ENCODE results near the gene GRK4. TPM values are rescaled to one million over a fixed set of nuclear protein-coding genes. Genes with fewer than 3 reads are reported as not detected.

GRK4 gene
- total RNA-seq, 4 donors from 2014 or later = 4.2 to 10.5 (median 4.7) TPM

DNA sequence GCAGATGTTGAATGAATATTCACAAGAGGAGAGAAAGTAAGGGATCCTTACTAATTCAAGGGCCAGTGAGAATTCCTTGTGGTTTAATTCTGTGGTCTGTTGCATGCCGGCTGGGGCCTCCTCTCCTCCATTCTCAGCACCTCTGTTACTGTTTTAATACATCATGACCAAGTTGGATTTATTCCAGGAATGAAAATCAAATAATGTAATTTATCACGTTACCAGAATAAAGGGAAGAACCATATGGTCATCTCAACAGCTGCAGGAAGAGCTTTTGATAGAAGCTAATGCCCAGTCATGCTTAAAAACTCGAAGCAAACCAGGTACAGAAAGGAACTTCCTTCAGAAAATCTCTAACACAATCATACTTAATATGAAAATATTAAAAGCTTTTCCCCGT lies 54.1 kb downstream of the GRK4 start:
- WGBS, 2 donors = 85 to 86% methylated on average over 4 of the region's 4 CpGs
- no peak for TF ChIP-seq POLR2A (IDR thresholded peaks at IDR 0.05)
- TF ChIP-seq, protein P1, sequence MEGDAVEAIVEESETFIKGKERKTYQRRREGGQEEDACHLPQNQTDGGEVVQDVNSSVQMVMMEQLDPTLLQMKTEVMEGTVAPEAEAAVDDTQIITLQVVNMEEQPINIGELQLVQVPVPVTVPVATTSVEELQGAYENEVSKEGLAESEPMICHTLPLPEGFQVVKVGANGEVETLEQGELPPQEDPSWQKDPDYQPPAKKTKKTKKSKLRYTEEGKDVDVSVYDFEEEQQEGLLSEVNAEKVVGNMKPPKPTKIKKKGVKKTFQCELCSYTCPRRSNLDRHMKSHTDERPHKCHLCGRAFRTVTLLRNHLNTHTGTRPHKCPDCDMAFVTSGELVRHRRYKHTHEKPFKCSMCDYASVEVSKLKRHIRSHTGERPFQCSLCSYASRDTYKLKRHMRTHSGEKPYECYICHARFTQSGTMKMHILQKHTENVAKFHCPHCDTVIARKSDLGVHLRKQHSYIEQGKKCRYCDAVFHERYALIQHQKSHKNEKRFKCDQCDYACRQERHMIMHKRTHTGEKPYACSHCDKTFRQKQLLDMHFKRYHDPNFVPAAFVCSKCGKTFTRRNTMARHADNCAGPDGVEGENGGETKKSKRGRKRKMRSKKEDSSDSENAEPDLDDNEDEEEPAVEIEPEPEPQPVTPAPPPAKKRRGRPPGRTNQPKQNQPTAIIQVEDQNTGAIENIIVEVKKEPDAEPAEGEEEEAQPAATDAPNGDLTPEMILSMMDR (IDR thresholded peaks at IDR 0.05) = no peak
- intact Hi-C loops (cut with DNase I; ENCODE audit: low total_unique reads) = no loop called here
- peak in 1 of 2 donors; percentile 37 for DNase-seq (ENCODE audit: low spot score in 2 of 2)
- no peak overlapping the region for H3K4me3 ChIP-seq (ENCODE audit: low read depth, poor library complexity, severe bottlenecking)

DNA sequence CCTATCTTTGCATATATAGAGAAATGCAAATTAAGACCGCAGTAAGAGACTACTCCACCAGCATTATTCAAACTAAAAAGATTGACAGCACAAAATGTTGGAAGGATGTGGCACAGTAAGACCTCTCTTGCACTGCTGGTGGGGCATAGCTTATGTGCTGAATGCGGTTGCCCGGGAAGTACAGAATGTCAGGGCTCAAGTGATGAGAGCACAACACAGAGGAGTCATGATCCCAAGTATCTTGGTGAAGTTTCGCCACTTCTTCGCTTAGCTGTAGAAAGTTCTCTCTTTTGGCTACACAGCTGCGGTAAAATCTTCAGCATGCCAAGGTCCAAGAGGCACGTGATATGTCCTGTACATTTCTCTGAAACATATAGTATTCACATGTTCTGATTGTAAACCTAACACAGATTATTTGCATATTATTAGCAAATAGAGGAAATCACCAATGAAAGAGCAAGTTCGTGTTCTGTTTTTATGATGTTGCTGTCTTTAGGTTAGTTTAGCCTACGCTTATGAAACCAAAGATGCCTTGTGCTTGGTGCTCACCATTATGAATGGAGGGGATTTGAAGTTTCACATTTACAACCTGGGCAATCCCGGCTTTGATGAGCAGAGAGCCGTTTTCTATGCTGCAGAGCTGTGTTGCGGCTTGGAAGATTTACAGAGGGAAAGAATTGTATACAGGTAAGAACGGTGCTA lies 55.9 kb downstream of the GRK4 start:
- TF ChIP-seq POLR2A (IDR thresholded peaks at IDR 0.05) = no peak
- TF ChIP-seq, protein P1 (IDR thresholded peaks at IDR 0.05) = no peak
- DNase-seq (ENCODE audit: low spot score in 2 of 2) = no peak
- intact Hi-C loops (cut with DNase I; ENCODE audit: low total_unique reads) = no loop called here
- H3K4me3 ChIP-seq (ENCODE audit: low read depth, poor library complexity, severe bottlenecking) = no peak overlapping the region
- WGBS, 2 donors = 91 to 94% methylated on average over 13 of the region's 13 CpGs

DNA sequence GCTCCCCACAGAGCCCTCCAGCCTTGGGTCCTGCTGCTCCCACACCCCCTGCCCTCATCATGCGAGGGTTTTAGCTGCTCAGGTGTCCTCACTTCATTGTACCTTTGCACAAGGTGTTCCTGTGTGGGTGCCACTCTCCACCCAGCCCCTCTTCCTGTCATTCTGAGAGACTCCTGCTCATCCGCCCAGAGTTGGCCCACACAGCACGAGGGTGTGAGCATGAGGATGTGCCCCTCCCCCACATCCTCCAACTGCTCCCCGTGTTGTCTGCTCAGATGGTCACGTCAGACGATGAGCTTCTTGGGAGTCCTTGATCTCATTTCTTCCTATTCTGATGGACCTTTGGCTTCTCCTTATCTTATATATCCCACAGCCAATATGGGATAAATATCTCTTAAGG lies 57.8 kb downstream of the GRK4 start:
- intact Hi-C loops (cut with DNase I; ENCODE audit: low total_unique reads) = no loop called here
- H3K4me3 ChIP-seq (ENCODE audit: low read depth, poor library complexity, severe bottlenecking) = no peak overlapping the region
- WGBS, 2 donors = 74 to 76% methylated on average over 6 of the region's 6 CpGs
- no peak for DNase-seq (ENCODE audit: low spot score in 2 of 2)
- no peak for TF ChIP-seq POLR2A (IDR thresholded peaks at IDR 0.05)
- TF ChIP-seq, protein P1 (IDR thresholded peaks at IDR 0.05) = no peak

DNA sequence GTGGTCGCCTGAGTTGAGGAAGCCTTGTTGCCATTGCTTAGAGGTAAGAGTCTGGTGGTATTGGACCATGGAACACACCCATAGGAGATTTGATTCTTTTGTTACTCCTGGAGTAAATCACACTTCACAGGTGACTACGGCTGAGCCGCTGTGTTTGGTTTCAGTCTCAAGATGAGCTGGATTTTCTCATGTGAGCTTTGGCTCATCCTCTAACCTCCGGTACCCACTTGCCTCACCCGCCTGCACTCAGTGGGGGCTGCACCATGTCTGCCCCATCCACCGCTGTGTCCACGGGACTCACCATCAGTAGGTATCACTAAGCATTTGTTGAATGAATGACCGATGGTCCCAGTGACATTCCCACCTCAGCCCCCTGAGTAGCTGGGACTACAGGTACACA lies 58.3 kb downstream of the GRK4 start:
- TF ChIP-seq, protein P1 (IDR thresholded peaks at IDR 0.05) = no peak
- TF ChIP-seq POLR2A (IDR thresholded peaks at IDR 0.05) = no peak
- intact Hi-C loops (cut with DNase I; ENCODE audit: low total_unique reads) = no loop called here
- no peak overlapping the region for H3K4me3 ChIP-seq (ENCODE audit: low read depth, poor library complexity, severe bottlenecking)
- no peak for DNase-seq (ENCODE audit: low spot score in 2 of 2)
- 94 to 97% methylated on average over 8 of the region's 8 CpGs for WGBS, 2 donors

DNA sequence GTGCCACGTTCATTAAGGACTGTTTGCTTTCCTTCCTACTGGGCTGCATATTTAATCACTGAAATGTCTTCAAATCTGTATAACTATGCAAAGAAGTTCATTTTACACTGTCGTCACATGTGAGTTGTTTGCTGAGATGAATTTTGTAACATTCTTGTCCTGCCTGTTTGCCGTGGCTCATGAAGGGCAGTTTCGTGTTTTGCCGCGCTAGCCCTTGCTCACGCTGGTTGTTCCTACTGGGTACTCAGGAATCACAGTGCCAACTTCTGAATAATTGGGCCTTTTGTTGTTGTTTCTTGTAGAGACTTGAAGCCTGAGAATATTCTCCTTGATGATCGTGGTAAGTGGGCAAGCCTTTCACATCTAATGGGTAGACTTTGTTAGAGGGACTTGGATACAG lies 58.7 kb downstream of the GRK4 start:
- WGBS, 2 donors = 74 to 90% methylated on average over 8 of the region's 8 CpGs
- intact Hi-C loops (cut with DNase I; ENCODE audit: low total_unique reads) = no loop called here
- TF ChIP-seq POLR2A (IDR thresholded peaks at IDR 0.05) = no peak
- TF ChIP-seq, protein P1 (IDR thresholded peaks at IDR 0.05) = no peak
- DNase-seq (ENCODE audit: low spot score in 2 of 2) = no peak
- no peak overlapping the region for H3K4me3 ChIP-seq (ENCODE audit: low read depth, poor library complexity, severe bottlenecking)

DNA sequence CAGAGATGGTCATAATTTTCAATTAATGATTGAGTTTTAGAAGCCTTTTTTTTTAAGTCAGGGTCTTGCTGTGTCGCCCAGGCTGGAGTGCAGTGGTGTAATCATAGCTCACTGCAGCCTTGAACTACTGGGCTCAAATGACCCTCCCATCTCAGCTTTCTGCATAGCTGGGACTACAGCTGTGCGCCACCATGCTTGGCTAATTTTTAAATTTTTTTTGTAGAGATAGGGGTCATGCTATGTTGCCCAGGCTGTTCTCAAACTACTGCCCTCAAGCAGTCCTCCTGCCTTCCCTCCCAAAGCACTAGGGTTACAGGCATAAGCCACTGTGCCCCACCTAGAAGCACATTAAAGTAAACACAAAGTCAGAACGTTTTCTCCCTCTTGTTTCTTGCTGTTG lies 59.3 kb downstream of the GRK4 start:
- WGBS, 2 donors = 87 to 90% methylated on average over 3 of the region's 3 CpGs
- no peak overlapping the region for H3K4me3 ChIP-seq (ENCODE audit: low read depth, poor library complexity, severe bottlenecking)
- no peak for TF ChIP-seq POLR2A (IDR thresholded peaks at IDR 0.05)
- TF ChIP-seq, protein P1 (IDR thresholded peaks at IDR 0.05) = no peak
- intact Hi-C loops (cut with DNase I; ENCODE audit: low total_unique reads) = no loop called here
- no peak for DNase-seq (ENCODE audit: low spot score in 2 of 2)
